Gastrocnemius medialis (tissue), 4 donors: ENCODE measurements around the gene SHISAL2A.

Experiments used
- POLR2A ChIP-seq, 2 donors: fragments of 450-650 bp; IDR thresholded peaks; one replicate each; pipeline ENCODE4 v1.6.1; 2017; ENCODE audit warnings: antibody characterized with exemption in 2 of 2, mild to moderate bottlenecking in 2 of 2, moderate library complexity in 2 of 2
- TF ChIP-seq, protein P1 (sequence below), 5 experiments: fragments of 450-650 bp in 3 of 5; fragments of 200-600 bp in 2 of 5; sonication (generic) in 2 of 5; IDR thresholded peaks in 4 of 5; conservative IDR thresholded peaks in 1 of 5; 1 replicate in 4 of 5; 2 replicates in 1 of 5; pipeline ENCODE4 v1.5.1; 2016 to 2019; ENCODE audit warnings: antibody characterized with exemption in 5 of 5, mild to moderate bottlenecking in 3 of 5, moderate library complexity in 3 of 5

DNA sequence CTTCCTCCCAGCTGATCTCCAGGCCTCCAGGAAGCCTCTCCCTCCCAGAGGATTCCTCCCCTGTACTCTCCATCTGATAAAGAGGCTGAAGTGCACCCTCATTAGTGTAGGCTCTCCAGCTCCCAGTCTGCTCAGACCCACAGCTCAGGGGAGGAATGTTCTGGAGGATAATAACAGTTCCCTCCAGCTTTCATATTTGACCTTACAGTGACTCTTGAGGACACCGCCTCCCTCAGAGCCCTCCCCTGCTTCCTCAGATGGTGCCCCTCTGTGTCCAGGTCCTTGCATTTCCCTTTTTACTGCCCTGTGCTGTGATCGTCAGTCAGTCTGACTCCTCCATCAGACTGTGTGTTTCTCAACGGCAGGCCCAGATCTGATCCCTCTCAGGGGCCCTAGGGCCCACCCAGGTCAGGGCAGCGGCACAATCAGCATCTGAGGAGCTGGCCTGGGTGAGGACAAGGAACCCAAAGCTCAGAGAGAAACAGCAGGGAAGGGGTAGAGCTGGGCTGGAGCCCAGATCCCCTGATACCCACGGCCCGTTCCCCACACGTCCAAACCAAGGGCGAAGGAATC is 1.1 kb upstream of the SHISAL2A start:
- TF ChIP-seq, protein P1, sequence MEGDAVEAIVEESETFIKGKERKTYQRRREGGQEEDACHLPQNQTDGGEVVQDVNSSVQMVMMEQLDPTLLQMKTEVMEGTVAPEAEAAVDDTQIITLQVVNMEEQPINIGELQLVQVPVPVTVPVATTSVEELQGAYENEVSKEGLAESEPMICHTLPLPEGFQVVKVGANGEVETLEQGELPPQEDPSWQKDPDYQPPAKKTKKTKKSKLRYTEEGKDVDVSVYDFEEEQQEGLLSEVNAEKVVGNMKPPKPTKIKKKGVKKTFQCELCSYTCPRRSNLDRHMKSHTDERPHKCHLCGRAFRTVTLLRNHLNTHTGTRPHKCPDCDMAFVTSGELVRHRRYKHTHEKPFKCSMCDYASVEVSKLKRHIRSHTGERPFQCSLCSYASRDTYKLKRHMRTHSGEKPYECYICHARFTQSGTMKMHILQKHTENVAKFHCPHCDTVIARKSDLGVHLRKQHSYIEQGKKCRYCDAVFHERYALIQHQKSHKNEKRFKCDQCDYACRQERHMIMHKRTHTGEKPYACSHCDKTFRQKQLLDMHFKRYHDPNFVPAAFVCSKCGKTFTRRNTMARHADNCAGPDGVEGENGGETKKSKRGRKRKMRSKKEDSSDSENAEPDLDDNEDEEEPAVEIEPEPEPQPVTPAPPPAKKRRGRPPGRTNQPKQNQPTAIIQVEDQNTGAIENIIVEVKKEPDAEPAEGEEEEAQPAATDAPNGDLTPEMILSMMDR (IDR thresholded peaks at IDR 0.05 in 4 of 5, conservative IDR thresholded peaks at IDR 0.05 in 1 of 5), result no peak
- TF ChIP-seq POLR2A (IDR thresholded peaks at IDR 0.05), result no peak
